Myocyte (in vitro differentiated cells): Measurements from ENCODE around the gene NUP85. TPM values are rescaled to one million over a fixed set of nuclear protein-coding genes. Genes with fewer than 3 reads are reported as not detected.
"Not testable (repeated sequence)": the region's sequence is repeated elsewhere in the genome, so short reads cannot be mapped to it uniquely, and the experiment has no call there.

Experiments
- DNase-seq: peaks from one replicate; pipeline ENCODE4 v3.0.0-alpha.2; 2012; ENCODE audit warnings: low read depth
- total RNA-seq: library from RNA; depleted of rRNA; stranded (reverse); fragments of >200 nt; gene quantifications from 2 replicates; pipeline ENCODE4 v1.2.3, GENCODE V29; 2014

The NUP85 gene
- total RNA-seq, 1 donor from 2014 or later: 26.1 TPM

GRCh38 chr17:75266316-75267152 lies 61.1 kb downstream of the NUP85 start:
- DNase-seq: peak; percentile 66

GRCh38 chr17:75267153-75267410 lies 61.6 kb downstream of the NUP85 start:
- peak; percentile 89 for DNase-seq

- no peak for DNase-seq
Measured at GRCh38 chr17:75267411-75268232, 62.1 kb downstream of the NUP85 start.

- no peak for DNase-seq
Measured at GRCh38 chr17:75269844-75270217, 64.4 kb downstream of the NUP85 start.

- peak; percentile 89 for DNase-seq
Measured at GRCh38 chr17:75270218-75270965, 64.9 kb downstream of the NUP85 start.

GRCh38 chr17:75270966-75271232 lies 65.4 kb downstream of the NUP85 start, which contains the start of gene MIF4GD:
Gene MIF4GD (minus strand): TSS chr17:75271231. CDS start chr17:75270195, 1,036 bp downstream.
- DNase-seq: no peak

GRCh38 chr17:75271233-75271954 lies 65.9 kb downstream of the NUP85 start:
- DNase-seq: peak; percentile 73

GRCh38 chr17:75271955-75272847 lies 66.7 kb downstream of the NUP85 start:
- DNase-seq: no peak

- DNase-seq: no peak
Measured at GRCh38 chr17:75272848-75273184, 67.3 kb downstream of the NUP85 start.

GRCh38 chr17:75273977-75274708 lies 68.7 kb downstream of the NUP85 start:
- DNase-seq: no peak

GRCh38 chr17:75277664-75278071 lies 72.2 kb downstream of the NUP85 start:
- peak; percentile 68 for DNase-seq

- not testable (repeated sequence) for DNase-seq
Measured at GRCh38 chr17:75280189-75280588, 74.7 kb downstream of the NUP85 start.

- no peak for DNase-seq
Measured at GRCh38 chr17:75285123-75285522, 79.6 kb downstream of the NUP85 start.

Other genes starting within 250 kb of the NUP85 start
- 0.83 and 3.0 TPM in 2 replicates for gene HID1, start 232.9 kb upstream of the NUP85 start, total RNA-seq
- gene CDR2L, start 218.0 kb upstream of the NUP85 start, total RNA-seq: 22.5 and 23.6 TPM in 2 replicates
- gene MRPL58, start 193.0 kb upstream of the NUP85 start, total RNA-seq: 34.8 and 39.9 TPM in 2 replicates
- gene ATP5PD, start 158.7 kb upstream of the NUP85 start, total RNA-seq: 278 and 305 TPM in 2 replicates
- 18.4 and 20.6 TPM in 2 replicates for gene KCTD2, start 158.5 kb upstream of the NUP85 start, total RNA-seq
- 0.88 and 1.6 TPM in 2 replicates for gene SLC16A5, start 117.7 kb upstream of the NUP85 start, total RNA-seq
- gene ARMC7, start 95.7 kb upstream of the NUP85 start, total RNA-seq: 3.6 and 4.4 TPM in 2 replicates
- 64.4 and 70.8 TPM in 2 replicates for gene NT5C, start 73.9 kb upstream of the NUP85 start, total RNA-seq
- 469 and 635 TPM in 2 replicates for gene JPT1, start 51.2 kb upstream of the NUP85 start, total RNA-seq
- gene SUMO2, start 22.7 kb upstream of the NUP85 start, total RNA-seq: 62.2 and 66.8 TPM in 2 replicates
- gene GGA3, start 55.9 kb downstream of the NUP85 start, total RNA-seq: 18.9 and 22.2 TPM in 2 replicates
- gene MRPS7, start 56.2 kb downstream of the NUP85 start, total RNA-seq: 57.2 and 65.1 TPM in 2 replicates
- 8.7 and 9.9 TPM in 2 replicates for gene MIF4GD, start 65.6 kb downstream of the NUP85 start, total RNA-seq
- gene SLC25A19, start 83.8 kb downstream of the NUP85 start, total RNA-seq: 3.3 and 7.5 TPM in 2 replicates
- 125 and 138 TPM in 2 replicates for gene GRB2, start 200.0 kb downstream of the NUP85 start, total RNA-seq